ENCODE measurements around the gene PDXK. TPM values are rescaled to one million over a fixed set of nuclear protein-coding genes. Genes with fewer than 3 reads are reported as not detected.

PDXK gene
- total RNA-seq, 1 experiment from 2014 or later, result 119 TPM

- Histone ChIP-seq H3K9me3 (no peaks in the 10 kb centered on the region), H3K36me3 (peaks cover 40% of the 10 kb centered on the region), H3K4me3 (no peak overlapping the region), H3K27me3 (no peaks in the 10 kb centered on the region)
- DNase-seq, result peak; percentile 53
Observed at GRCh38 chr21:43733529-43734071, 14.7 kb downstream of the PDXK start.

- Histone ChIP-seq H3K9me3 (no peaks in the 10 kb centered on the region), H3K36me3 (peaks cover 37% of the 10 kb centered on the region)
- DNase-seq, result no peak
Observed at GRCh38 chr21:43734131-43734927, 15.4 kb downstream of the PDXK start.

GRCh38 chr21:43734928-43735229, 15.9 kb downstream of the PDXK start:
- H3K9me3 ChIP-seq, result no peaks in the 10 kb centered on the region
- DNase-seq, result no peak
- H3K4me3 ChIP-seq, result no peak overlapping the region

More at GRCh38 chr21:43734131-43734927, 15.4 kb downstream of the PDXK start:
- no peaks in the 10 kb centered on the region for H3K27me3 ChIP-seq
- H3K4me3 ChIP-seq, result no peak overlapping the region

GRCh38 chr21:43735236-43736091, 16.5 kb downstream of the PDXK start:
- Histone ChIP-seq H3K27me3 (no peaks in the 10 kb centered on the region), H3K4me3 (no peak overlapping the region), H3K36me3 (peaks cover 40% of the 10 kb centered on the region), H3K9me3 (no peaks in the 10 kb centered on the region)
- no peak for DNase-seq

More at GRCh38 chr21:43734928-43735229, 15.9 kb downstream of the PDXK start:
- Histone ChIP-seq H3K27me3 (no peaks in the 10 kb centered on the region), H3K36me3 (peaks cover 37% of the 10 kb centered on the region)

GRCh38 chr21:43736224-43736883, 17.4 kb downstream of the PDXK start:
- Histone ChIP-seq H3K9me3 (no peaks in the 10 kb centered on the region), H3K27me3 (no peaks in the 10 kb centered on the region), H3K4me3 (no peak overlapping the region), H3K36me3 (peaks cover 41% of the 10 kb centered on the region)
- DNase-seq, result no peak

- peaks cover 50% of the 10 kb centered on the region for H3K36me3 ChIP-seq
- DNase-seq, result no peak
- H3K4me3 ChIP-seq, result no peak overlapping the region
- H3K9me3 ChIP-seq, result no peaks in the 10 kb centered on the region
- no peaks in the 10 kb centered on the region for H3K27me3 ChIP-seq
Observed at GRCh38 chr21:43737158-43737950, 18.4 kb downstream of the PDXK start.

- peaks cover 45% of the 10 kb centered on the region for H3K36me3 ChIP-seq
- H3K27me3 ChIP-seq, result no peaks in the 10 kb centered on the region
- no peak overlapping the region for H3K4me3 ChIP-seq
- peak; percentile 44 for DNase-seq
- no peaks in the 10 kb centered on the region for H3K9me3 ChIP-seq
Observed at GRCh38 chr21:43739621-43740435, 20.9 kb downstream of the PDXK start.

- H3K36me3 ChIP-seq, result peaks cover 46% of the 10 kb centered on the region
- no peaks in the 10 kb centered on the region for H3K9me3 ChIP-seq
- DNase-seq, result peak; percentile 28
- H3K4me3 ChIP-seq, result no peak overlapping the region
- no peaks in the 10 kb centered on the region for H3K27me3 ChIP-seq
Observed at GRCh38 chr21:43740497-43741156, 21.7 kb downstream of the PDXK start.

- no peak for DNase-seq
- Histone ChIP-seq H3K36me3 (peaks cover 51% of the 10 kb centered on the region), H3K4me3 (no peak overlapping the region), H3K27me3 (no peaks in the 10 kb centered on the region), H3K9me3 (no peaks in the 10 kb centered on the region)
Observed at GRCh38 chr21:43741423-43742096, 22.6 kb downstream of the PDXK start.

GRCh38 chr21:43743947-43744346, 25.0 kb downstream of the PDXK start:
- Histone ChIP-seq H3K9me3 (no peaks in the 10 kb centered on the region), H3K36me3 (peaks cover 60% of the 10 kb centered on the region), H3K4me3 (no peak overlapping the region), H3K27me3 (no peaks in the 10 kb centered on the region)
- no peak for DNase-seq

GRCh38 chr21:43744725-43745124, 25.8 kb downstream of the PDXK start:
- H3K36me3 ChIP-seq, result peaks cover 68% of the 10 kb centered on the region

GRCh38 chr21:43745772-43746517, 27.0 kb downstream of the PDXK start:
- Histone ChIP-seq H3K4me3 (no peak overlapping the region), H3K36me3 (peaks cover 71% of the 10 kb centered on the region), H3K27me3 (no peaks in the 10 kb centered on the region), H3K9me3 (no peaks in the 10 kb centered on the region)
- no peak for DNase-seq

More at GRCh38 chr21:43744725-43745124, 25.8 kb downstream of the PDXK start:
- DNase-seq, result no peak
- Histone ChIP-seq H3K27me3 (no peaks in the 10 kb centered on the region), H3K4me3 (no peak overlapping the region), H3K9me3 (no peaks in the 10 kb centered on the region)

GRCh38 chr21:43748622-43749021, 29.7 kb downstream of the PDXK start:
- no peak overlapping the region for H3K4me3 ChIP-seq
- DNase-seq, result no peak
- peaks cover 86% of the 10 kb centered on the region for H3K36me3 ChIP-seq
- no peaks in the 10 kb centered on the region for H3K9me3 ChIP-seq
- H3K27me3 ChIP-seq, result no peaks in the 10 kb centered on the region

GRCh38 chr21:43749651-43750262, 30.8 kb downstream of the PDXK start:
- Histone ChIP-seq H3K9me3 (no peaks in the 10 kb centered on the region), H3K36me3 (peaks cover 91% of the 10 kb centered on the region), H3K4me3 (no peak overlapping the region), H3K27me3 (no peaks in the 10 kb centered on the region)
- no peak for DNase-seq

Data from MG63 (cell line).